Ovary (tissue), 3 donors: ENCODE measurements around the gene SWAP70.

ENCODE experiments used
- EP300 ChIP-seq: sonication (generic); formaldehyde crosslinking; IDR thresholded peaks from one replicate; pipeline ENCODE4 v1.6.1; 2017; ENCODE audit warnings: antibody characterized with exemption
- POLR2A ChIP-seq: fragments of 450-650 bp; IDR thresholded peaks from one replicate; pipeline ENCODE4 v1.6.1; 2017; ENCODE audit warnings: antibody characterized with exemption, mild to moderate bottlenecking, moderate library complexity
- TF ChIP-seq, protein P1 (sequence below), 3 donors: fragments of 450-650 bp in 2 of 3; fragments of 200-600 bp in 1 of 3; IDR thresholded peaks; one replicate each; pipeline versions ENCODE4 v1.5.1 to v1.8.0; 2016 to 2022; ENCODE audit warnings: antibody characterized with exemption in 3 of 3, mild to moderate bottlenecking in 1 of 3
- donor health status: DM: no; HTN: no; CAD: no.

GRCh38 chr11:9765320-9766101, 101.6 kb downstream of the SWAP70 start:
- TF ChIP-seq POLR2A: no peak
- TF ChIP-seq, protein P1, sequence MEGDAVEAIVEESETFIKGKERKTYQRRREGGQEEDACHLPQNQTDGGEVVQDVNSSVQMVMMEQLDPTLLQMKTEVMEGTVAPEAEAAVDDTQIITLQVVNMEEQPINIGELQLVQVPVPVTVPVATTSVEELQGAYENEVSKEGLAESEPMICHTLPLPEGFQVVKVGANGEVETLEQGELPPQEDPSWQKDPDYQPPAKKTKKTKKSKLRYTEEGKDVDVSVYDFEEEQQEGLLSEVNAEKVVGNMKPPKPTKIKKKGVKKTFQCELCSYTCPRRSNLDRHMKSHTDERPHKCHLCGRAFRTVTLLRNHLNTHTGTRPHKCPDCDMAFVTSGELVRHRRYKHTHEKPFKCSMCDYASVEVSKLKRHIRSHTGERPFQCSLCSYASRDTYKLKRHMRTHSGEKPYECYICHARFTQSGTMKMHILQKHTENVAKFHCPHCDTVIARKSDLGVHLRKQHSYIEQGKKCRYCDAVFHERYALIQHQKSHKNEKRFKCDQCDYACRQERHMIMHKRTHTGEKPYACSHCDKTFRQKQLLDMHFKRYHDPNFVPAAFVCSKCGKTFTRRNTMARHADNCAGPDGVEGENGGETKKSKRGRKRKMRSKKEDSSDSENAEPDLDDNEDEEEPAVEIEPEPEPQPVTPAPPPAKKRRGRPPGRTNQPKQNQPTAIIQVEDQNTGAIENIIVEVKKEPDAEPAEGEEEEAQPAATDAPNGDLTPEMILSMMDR (IDR thresholded peaks at IDR 0.05): no peak
- peak; percentile 20 for TF ChIP-seq EP300
